Caki2 (cell line): Measurements from ENCODE around the gene NOTO. TPM values are rescaled to one million over a fixed set of nuclear protein-coding genes. Genes with fewer than 3 reads are reported as not detected.
"Not testable (repeated sequence)": the region's sequence is repeated elsewhere in the genome, so short reads cannot be mapped to it uniquely, and the experiment has no call there.

ENCODE experiments used
- DNase-seq: peaks from one replicate; pipeline ENCODE4 v3.0.0-alpha.2; 2015; ENCODE audit warnings: low read depth
- in situ Hi-C: cut with HindIII; loops from 2 replicates; pipeline ENCODE4 v1.10.0; 2016; ENCODE audit warnings: low sequenced_read_pairs, low pct_unique_long_range_greater_than_20kb, mixed read lengths
- total RNA-seq: library from RNA; depleted of rRNA; stranded (reverse); fragments of >200 nt; shearing (Covaris generic); gene quantifications from 2 replicates; pipeline ENCODE4 v1.2.3, GENCODE V29; 2014; ENCODE audit warnings: low replicate concordance; rRNA removed

NOTO gene, protein sequence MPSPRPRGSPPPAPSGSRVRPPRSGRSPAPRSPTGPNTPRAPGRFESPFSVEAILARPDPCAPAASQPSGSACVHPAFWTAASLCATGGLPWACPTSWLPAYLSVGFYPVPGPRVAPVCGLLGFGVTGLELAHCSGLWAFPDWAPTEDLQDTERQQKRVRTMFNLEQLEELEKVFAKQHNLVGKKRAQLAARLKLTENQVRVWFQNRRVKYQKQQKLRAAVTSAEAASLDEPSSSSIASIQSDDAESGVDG
- total RNA-seq = not detected in 2 replicates

DNA sequence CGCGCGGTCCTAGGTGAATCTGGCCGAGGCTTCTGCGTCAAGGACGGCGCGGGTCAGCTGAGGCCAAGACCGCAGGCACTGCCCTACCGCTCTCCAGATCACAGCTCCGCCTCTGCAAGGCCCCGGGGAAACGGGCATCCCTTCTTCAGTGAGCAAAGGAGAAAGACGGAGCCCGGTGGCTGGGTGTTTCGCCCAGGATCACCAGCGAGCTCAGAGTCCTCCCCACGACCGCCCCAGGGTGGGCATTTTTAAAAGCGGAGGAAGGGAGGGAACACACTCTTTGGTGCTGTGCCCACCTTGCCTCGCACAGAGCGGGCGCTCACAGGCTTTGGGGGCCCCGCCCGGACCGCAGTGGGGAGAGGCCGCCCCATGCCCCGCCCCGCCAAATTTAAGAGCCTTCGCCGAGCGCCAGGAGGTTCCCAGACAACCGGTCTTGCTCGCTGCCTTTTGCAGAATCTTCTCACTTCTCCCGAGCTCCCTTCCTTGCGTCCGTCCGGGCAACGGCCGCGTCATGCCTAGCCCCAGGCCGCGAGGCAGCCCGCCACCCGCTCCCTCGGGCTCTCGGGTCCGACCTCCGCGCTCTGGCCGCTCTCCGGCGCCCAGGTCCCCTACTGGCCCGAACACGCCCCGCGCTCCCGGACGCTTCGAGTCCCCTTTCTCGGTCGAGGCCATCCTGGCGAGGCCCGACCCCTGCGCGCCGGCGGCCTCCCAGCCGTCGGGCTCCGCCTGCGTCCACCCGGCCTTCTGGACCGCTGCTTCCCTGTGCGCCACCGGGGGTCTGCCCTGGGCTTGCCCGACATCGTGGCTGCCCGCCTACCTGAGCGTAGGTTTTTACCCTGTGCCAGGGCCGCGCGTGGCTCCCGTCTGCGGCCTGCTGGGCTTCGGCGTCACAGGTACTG lies at the start of gene NOTO:
Gene NOTO, plus strand, starts transcription at position 419 of the 899 bp plus-strand sequence. Its CDS starts 93 bp downstream, at position 512.
- in situ Hi-C loops = no loop called here
- no peak for DNase-seq

DNA sequence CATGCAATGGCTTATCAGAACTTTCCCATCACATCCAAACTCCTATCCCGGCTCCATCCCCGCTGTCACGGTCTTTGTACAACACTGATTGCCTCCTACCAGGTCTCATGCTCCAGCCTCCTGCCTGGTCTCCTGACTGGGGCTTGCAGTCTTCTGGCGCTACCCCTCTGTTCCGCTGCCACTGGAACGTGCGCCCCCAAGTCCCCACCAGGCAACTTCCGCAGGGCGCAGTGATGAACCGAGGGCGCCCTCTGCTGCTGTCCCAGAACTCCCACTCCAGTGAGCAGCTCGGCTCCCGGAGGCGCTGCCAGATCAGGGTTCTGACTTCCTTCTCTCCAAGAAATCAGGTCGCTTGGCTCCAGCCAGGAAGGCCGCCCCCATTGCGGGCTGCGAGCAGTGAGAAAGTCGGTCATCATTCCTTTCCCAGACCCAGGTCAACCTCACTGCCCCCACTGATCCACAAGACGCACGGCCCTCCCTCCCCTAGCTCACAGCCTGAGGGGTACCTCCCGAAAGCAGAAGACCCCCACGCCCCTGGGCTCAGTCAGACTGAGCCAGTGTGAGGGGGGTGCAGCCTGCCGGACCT lies 45.7 kb upstream of the NOTO start:
- in situ Hi-C loops = no loop called here
- DNase-seq = no peak

DNA sequence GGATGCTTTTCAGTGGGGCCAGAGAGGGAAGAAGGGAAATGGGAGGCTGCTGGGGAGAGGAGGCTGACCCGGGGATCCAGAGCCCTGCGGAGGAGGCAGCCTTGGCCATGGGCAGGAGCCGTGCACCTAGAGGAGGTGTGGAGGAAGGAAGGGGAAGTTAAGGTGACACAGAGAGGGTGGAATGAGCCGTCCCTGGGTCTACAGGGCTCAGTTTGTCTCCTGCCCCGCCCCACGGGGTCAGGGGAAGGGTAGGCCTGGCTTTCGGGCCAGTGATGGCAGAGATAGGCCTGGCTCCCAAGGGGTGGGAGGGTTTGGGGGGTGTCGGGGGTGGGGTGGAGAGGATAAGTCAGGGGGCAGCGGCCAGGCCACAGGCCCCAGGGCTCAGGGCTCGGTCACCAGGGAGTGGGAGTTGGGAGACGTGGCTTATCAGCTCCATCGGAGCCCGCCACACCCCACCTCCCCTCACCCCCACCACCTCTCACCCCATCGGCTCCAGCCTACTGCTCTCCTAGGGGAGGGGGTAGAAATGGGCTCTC lies 39.5 kb upstream of the NOTO start:
- in situ Hi-C loops = no loop called here
- DNase-seq = no peak

DNA sequence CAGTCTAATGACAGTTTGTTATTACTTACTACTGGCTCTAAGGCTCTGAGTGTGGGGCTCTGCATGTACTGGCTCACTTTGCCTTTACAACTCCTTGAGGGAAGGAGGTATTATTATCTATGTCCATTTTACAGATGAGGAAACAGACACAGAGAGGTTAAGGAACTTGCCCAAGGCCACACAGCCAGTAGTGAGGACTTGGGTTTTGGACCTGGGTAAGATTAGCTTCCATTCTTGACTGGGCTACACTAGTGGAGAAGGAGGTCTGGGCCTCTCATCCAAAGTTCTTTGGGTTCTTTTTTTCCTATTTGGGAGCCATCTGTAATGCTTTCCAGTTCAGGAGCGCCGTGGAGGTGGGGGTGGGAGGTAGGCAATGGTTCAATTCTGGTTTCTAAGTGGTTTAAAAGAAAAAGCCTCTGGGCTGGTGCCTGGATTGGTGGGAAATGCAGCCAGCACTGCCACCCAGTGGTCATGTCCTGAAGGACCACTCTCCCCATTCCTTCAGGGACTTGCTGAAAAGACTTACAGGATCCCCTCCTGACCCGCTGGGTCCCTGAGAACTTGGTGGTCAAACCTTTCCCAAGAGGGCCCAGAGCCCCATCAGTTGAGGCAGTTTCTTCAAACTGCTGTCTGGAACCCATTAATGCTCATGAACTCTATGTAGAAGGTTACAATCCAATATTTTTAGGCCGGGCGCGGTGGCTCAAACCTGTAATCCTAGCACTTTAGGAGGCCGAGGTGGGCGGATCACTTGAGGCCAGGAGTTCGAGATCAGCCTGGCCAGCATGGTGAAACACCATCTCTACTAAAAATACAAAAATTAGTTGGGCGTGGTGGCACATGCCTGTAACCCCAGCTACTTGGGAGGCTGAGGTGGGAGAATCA lies 38.6 kb upstream of the NOTO start:
- DNase-seq = peak; percentile 55
- in situ Hi-C loops = no loop called here

DNA sequence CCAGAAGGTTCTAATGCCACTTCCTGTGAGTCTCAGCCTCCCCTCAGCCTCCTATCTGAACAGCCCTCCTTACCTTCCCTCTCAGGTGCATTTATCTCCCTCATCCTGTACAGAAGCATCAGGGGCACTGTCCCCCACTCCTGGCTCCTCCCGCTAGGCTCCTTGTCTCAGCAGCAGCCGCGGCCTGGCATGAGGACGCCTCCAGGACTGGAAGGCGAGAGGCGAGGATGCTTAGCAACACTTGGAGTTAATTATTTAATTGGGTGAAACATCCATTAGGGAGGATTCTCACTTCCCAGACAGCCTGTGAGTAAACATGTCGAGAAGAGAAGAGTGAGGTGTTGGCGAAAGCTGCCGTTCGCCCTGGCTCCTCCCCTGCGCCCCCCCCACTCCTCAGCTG lies 36.4 kb upstream of the NOTO start:
- in situ Hi-C loops, DNase-seq: not testable (repeated sequence)

DNA sequence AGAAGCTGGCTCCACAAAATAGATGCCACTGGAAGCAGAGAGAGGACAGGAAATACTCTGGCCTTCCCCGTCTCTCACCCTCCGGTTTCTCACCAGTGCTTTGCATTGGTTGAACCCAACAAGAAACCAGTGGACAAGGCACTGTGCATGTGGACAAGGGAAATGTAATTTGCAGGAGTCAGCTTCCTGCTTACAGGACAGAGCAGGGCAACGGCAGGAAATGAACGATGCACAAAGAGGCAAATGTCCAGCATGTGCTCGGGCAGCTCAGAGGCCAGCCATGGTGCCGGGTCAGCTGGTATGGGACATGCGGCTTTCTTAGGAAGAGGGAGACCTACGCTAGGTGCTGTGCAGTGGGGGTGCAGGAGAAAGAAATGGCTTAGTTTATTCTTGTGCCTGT lies 35.6 kb upstream of the NOTO start:
- in situ Hi-C loops, DNase-seq: not testable (repeated sequence)

DNA sequence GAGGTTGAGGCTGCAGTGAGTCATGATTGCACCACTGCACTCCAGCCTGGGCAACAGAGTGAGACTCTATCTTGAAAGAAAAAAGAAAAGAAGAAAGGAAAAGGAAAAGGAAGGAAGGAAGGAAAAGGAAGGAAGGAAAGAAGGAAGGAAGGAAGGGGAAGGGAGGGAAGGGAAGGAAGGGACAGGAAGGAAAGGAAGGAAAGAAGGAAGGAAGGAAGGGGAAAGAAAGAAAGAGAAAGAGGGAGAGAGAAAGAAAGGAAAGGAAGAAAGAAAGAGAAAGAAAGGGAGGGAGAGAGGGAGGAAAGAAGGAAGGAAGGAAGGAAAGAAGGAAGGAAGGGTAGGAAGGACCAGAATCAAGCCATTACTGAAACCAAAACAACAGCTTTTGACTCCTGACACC lies 34.0 kb upstream of the NOTO start:
- in situ Hi-C loops, DNase-seq: not testable (repeated sequence)

DNA sequence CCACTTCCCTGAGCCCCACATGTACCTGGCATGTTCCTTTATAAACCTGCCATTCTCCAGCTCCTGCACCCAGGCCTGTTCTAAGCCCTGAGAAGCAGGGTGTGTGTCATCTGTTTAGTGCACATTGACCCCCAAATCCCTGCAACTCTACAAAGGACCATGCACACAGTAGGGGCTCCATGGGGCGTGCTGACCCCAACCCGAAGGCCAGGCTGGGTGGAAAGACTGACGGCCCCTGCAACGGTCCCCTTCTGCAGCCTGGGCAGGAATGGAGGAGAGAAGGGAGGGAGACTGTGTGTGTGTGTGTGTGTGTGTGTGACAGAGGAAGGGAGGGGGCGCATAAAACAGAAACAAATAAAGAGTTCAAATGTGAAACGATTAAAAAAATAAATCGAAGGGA lies 32.0 kb upstream of the NOTO start:
- in situ Hi-C loops, DNase-seq: not testable (repeated sequence)

DNA sequence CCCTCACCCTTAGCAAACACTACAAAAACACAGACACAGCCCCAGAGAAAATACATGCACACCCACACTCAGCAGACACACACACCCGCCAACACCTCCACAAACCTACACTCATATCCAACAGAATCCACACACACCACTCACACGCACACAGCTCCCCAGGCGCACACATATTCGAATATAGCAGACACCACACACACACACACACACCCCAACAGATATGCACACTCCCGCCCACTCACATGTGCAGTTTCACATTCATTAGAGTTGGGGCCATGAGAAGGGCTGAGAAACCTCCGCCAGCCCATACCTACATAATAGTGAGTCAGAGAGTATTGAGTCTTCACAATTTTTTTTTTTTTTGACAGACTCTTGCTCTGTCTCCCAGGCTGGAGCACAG lies 29.4 kb upstream of the NOTO start:
- DNase-seq = no peak
- in situ Hi-C loops = no loop called here

DNA sequence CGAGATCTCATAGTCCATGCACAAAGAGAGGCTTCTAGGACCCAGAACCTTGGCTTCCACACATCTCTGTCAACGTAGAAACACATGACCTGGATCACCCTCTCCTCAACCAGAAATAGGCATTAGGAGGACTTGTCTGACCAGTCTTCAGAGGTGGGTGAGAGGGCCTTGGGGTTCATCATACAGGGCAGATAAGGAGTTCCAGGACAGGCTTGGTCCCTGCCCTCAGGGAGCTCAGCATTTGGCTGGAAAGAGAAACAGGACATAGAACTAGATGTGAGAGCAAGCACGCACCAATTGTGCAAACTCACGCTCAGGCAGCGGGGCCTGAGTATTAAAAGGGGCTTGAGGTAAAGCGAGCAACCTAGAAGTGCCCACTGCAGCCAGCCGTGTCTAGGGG lies 28.6 kb upstream of the NOTO start:
- in situ Hi-C loops = no loop called here
- no peak for DNase-seq

DNA sequence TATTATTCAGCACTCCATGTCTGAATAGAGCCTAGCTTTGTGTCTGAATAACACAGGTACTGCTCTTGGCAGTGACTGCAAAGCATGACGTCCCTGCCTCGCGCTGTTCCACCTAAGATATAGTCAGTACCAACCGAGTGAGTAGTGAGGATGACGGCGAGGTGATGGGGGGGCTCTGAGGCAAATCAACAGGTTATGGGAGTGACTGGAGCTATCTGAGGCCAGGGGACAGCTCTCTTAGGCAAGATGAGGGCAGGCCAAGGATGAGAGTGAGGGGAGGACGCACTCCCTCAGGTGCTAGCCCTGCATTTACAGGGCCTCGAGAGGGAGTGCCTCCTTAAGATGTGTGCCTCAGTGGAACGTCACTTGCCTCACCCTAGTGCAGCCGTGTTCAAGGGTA lies 28.1 kb upstream of the NOTO start:
- no peak for DNase-seq
- in situ Hi-C loops = no loop called here

DNA sequence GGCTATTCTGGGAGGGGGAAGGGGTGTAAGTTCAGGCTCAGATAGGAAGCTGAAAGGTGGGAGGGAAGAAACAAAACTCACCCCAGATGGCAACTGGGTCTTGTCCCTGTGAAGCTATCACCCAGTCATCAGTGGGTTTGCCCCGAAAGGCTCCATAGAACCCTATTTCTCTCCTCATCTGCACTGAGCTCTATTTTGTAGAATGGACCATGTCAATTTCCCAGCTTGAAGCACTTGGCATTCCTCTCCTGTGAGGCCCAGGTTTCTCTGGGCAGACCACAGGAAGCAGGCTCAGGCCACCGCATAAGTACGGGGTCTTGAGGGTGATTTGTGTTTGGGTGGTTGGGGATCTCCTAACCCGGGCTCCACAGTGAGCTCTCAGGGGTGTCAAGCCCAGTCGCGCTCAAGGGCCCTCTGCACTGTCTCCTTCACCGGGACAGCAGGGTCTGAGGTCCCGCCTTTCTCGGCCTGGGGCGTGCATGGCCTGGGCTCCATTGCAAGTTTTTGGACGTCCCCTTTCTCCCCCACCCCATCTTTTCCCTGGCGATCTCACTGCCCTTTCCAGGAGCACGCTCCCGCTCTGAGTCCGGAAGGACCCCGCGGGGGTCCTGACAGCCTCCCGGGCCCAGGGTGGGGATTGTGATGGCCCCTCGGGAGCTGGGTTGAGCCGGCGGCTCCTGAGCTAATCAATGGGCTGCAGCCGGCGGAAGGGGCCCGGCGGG lies 27.3 kb upstream of the NOTO start:
- in situ Hi-C loops = no loop called here
- no peak for DNase-seq

DNA sequence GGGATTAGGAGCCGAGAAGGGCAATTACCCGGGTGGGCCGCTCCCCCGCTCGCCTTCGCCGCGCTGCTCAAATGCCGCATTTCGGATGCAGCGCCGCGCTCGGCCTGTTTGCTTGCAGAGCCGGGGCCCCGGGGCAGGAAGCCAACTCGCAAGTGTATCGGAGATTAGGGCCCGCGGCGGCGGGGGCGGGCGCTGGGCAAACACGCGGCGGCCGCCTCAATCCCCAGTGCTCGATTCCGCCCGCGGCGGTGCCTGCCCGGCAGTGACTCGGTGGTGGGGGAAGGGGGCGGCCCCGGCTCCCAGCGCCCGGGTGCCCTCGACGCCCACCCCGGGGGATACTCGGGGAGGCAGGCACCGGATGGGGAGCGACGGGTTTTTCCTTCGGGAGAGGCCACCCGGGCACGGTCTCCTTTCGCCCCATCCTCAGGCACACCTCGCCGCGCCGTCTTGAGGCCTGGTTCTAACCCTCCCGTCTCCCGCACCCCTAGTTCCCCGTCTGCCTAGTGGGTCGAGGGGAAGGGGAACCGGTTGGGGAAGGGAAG lies 26.6 kb upstream of the NOTO start:
- no peak for DNase-seq
- in situ Hi-C loops = no loop called here

DNA sequence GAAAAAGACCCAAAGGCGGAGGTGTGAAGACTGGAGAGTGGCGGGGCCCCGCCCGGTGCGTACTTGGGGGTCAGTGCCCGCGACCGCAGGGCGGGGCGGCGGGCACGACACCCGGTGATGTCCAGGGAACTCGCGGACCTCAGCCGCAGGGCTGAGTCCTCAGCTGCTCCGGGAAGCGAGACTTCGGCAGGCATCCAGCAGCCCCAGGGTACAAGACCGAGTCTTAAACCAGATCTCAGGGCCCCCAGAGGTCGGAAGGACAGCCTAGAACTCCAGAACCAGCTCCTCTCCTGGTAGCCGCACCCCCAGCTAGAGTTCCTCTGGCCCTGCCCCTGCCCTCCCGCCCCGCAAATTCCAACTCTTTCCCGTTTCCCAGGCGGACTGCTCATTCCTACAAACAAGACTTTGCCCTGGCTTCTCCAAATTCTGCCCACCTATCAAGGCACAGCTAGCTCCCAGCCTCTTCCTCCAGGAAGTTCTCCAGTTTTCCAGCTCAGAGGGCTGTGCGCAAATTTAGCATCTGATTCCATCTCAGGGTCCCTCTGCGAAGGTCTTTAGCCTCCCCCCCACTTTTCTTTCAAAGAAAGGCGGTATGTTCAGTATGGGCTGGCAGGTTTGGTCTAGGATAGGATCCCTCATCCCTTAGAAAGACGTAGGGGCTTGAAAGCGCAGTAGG lies 26.0 kb upstream of the NOTO start:
- DNase-seq = no peak
- in situ Hi-C loops = no loop called here

DNA sequence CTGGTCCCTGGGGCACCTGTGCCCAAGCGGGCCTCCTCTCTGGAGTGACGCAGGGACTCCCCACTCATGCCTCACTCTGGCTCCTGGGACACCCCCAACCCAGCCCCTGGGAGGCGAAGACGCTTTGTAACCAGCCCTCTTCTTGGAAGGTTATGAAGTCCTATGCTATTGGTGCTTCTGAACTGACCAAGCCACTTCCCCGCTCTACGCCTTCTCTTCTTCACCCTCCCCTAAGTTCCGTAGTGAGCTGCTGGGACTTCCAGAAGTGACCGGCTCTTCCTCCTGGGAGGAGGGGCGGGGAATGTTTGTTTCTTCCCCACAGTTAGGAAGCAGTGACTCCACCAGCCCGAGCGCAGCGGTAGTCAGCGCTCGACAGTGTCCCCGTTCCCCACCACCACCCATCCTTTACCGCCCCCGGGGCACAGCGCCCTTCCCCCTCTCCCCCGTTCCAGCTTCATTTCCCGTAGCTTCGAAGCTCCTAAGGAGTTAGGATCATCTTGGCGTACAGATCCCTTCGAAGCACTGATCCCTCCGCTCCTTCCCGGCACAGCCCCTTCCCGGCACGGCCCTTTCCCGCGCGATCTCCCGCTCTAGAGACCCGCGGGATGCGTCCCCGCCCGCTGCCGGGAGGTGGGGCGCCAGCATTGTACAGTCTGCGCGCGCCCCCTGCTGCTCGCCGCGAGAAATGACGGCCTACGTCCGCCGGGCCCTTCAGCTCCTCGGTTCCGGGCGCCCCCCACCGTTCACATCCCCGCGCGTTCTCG lies 25.3 kb upstream of the NOTO start:
- DNase-seq = peak; percentile 75
- in situ Hi-C loops = no loop called here

DNA sequence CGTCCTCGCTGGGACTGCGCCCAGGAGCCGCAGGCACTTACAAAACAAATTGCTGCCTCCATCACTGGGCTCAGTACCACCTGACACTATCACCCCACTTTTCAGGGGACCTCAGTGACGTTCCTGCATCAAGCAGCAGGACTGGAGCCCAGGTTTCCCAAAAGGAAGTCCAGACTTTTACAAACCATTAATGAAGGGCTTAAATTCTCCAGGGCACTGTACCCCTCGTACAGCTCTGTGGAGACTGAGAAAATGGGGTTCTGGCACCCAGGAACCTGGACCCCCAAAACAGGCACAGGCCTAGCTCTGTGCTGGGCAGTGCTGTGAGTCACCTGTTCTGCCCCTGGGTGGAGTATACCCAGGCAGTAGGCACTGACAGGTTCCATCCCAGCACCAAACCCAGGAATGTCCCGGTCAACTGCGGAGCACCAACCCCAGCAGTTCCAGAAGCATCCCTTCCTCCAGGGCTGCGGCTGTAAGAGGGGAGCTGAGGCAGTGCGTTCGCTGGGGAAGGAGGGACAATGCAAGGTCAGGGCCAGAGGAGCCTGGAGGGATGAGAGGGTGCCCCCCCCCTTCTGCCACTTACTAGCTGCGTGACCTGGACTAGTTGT lies 24.6 kb upstream of the NOTO start:
- in situ Hi-C loops = no loop called here
- DNase-seq = no peak
